Bronchial epithelial cell (primary cell): Measurements from ENCODE around the gene TNFSF11. TPM values are rescaled to one million over a fixed set of nuclear protein-coding genes. Genes with fewer than 3 reads are reported as not detected.

ENCODE experiments used
- DNase-seq: peaks from one replicate; pipeline ENCODE4 v3.0.0-alpha.2; 2010; ENCODE audit warnings: low read depth
- FAIRE-seq: peaks from 2 replicates; lab custom pipeline; 2011; peaks lifted over from hg19 to GRCh38; lab: Jason Lieb, UNC
- H3K27me3 ChIP-seq: 2 replicates; pipeline ENCODE4 v1.5.1; 2011; ENCODE audit warnings: low read length; ENCODE audit not compliant: control insufficient read depth, insufficient read depth
- H3K36me3 ChIP-seq: 2 replicates; pipeline ENCODE4 v1.5.1; 2011; ENCODE audit warnings: low read length; ENCODE audit not compliant: control insufficient read depth, insufficient read depth
- H3K4me3 ChIP-seq: 2 replicates; pipeline ENCODE4 v1.5.1; 2011; ENCODE audit warnings: mild to moderate bottlenecking, low read depth, low read length, control low read depth
- total RNA-seq: library from RNA; depleted of rRNA; stranded (reverse); fragments of >200 nt; gene quantifications from 2 replicates; pipeline ENCODE4 v1.2.1, GENCODE V29; 2014
- TF ChIP-seq, protein P1 (sequence below): IDR thresholded peaks from 2 replicates; pipeline ENCODE4 v1.5.1; 2011; ENCODE audit warnings: mild to moderate bottlenecking, moderate library complexity, low read length, control low read depth, inconsistent platforms; ENCODE audit not compliant: insufficient read depth, severe bottlenecking

TNFSF11 gene
- total RNA-seq, 1 donor from 2014 or later, result under 0.01 TPM

DNA sequence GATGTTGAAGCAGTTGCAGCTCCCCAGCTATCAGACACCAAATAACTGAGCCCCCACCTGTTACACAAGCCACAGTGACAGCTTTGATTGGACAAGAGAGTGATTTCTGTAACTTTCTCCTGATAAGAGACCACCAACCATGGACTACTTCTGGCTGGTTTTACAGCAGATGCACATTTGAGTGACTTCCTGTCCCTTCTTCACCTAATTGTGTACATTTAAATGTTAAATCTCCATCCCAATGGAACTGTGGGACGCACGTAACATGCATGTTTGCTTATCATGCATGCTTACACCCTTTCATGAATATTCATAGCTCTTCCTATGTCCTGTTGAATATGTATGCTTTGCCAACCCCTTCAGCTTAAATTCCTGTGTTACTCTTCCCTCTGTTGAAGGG, 6.0 kb upstream of the TNFSF11 start:
- FAIRE-seq (no peak), DNase-seq (no peak)
- H3K27me3 ChIP-seq, result no peaks in the 10 kb centered on the region
- no peaks in the 10 kb centered on the region for H3K36me3 ChIP-seq
- TF ChIP-seq, protein P1, sequence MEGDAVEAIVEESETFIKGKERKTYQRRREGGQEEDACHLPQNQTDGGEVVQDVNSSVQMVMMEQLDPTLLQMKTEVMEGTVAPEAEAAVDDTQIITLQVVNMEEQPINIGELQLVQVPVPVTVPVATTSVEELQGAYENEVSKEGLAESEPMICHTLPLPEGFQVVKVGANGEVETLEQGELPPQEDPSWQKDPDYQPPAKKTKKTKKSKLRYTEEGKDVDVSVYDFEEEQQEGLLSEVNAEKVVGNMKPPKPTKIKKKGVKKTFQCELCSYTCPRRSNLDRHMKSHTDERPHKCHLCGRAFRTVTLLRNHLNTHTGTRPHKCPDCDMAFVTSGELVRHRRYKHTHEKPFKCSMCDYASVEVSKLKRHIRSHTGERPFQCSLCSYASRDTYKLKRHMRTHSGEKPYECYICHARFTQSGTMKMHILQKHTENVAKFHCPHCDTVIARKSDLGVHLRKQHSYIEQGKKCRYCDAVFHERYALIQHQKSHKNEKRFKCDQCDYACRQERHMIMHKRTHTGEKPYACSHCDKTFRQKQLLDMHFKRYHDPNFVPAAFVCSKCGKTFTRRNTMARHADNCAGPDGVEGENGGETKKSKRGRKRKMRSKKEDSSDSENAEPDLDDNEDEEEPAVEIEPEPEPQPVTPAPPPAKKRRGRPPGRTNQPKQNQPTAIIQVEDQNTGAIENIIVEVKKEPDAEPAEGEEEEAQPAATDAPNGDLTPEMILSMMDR, result no peak
- no peak overlapping the region for H3K4me3 ChIP-seq

DNA sequence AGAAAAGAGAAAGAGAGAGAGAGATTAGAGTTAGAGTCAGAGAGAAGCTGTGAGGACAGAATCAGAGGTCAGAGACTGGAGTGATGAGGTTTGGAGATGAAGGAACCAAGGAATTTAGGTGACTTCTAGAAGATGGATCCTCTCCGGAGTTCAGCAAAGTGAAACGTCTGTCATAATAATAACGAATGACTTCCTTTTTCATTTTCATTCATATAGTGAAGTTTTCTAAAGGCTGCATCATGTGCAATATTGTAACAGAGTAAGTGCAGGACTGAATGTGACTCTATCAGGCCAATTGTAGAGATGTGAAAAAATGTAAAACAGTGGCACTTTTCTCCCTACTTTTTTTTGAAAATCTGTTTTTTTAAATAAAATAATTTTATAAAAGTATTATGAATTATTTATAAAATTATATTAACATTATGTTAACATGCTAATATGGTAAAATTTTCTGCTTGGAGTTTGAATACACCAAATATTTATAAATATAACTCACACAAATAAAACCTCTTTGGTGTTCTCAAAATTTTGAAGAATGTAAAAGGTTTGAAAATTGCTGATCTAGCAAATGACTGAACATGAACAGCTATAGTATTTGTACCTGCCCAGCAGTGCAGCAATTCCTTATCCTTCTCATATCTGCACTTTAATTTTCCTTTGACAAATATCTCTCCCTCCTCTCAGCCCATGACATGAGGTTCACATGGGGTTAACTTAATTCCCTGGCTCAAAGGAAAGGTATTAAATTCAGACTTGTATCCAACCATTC, 4.2 kb upstream of the TNFSF11 start:
- no peak for FAIRE-seq
- Histone ChIP-seq H3K36me3 (no peaks in the 10 kb centered on the region), H3K27me3 (peaks cover 3% of the 10 kb centered on the region), H3K4me3 (no peak overlapping the region)
- TF ChIP-seq, protein P1, result no peak
- DNase-seq, result no peak

DNA sequence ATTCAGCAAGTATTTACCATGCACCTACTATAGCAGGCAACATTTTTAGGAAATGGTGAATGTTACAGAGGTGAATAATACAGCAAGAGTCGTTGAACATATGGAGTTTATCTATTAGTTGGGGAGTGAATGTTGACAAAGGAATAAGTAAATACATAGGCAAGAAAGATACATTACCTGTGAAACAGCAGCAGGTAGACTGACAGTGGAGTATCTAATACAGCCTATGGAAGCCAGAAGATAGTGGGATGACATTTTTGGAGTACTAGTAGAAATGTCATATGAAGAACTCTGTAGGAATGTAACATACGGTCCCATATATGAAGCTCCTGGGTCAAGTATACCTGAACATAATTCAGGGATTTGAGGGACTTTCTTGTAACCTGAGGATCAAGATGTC, 2.1 kb upstream of the TNFSF11 start:
- FAIRE-seq (no peak), DNase-seq (no peak)
- Histone ChIP-seq H3K4me3 (no peak overlapping the region), H3K36me3 (no peaks in the 10 kb centered on the region), H3K27me3 (peaks cover 14% of the 10 kb centered on the region)
- TF ChIP-seq, protein P1, result no peak

DNA sequence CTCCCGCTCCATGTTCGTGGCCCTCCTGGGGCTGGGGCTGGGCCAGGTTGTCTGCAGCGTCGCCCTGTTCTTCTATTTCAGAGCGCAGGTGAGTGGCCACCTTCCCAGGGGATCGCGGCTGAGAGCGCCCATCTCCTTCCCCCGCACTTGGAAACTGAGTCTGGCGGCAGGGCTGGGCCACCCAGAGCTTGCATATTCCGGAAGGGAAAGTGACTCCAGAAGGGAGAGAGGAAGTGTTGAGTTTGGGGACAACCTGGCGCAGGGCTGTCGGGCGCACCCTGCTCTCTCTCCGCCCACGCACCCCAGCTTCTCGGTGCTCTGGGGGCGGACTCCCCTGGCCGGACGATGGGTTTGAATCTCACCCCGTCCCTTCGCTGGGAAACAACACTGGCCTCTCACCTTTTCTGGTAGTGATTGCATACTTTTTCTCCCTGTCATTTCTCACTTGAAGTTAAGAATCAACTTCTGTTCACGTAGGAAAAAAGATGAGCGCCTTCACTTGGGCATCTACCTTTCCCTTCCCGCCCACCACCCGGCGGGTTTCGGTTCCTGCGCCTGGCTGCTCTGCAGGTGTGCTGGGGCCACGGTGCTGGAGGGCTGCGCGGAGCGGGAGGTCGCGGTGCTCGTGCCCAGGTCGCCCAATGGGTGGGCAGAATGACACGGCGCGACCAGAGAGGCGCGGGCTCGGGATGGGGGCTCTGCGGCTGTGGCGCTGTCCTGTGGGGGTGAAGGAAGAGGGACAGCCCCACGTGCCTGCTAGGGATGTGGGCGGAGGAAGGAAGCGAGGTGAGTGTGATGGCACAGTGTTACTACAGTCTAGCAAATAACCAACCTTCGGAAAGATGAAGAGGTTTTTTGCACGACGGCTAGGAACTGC, 721 bp downstream of the TNFSF11 start:
- no peaks in the 10 kb centered on the region for H3K36me3 ChIP-seq
- H3K4me3 ChIP-seq, result peak overlapping the region; percentile 40
- TF ChIP-seq, protein P1, result no peak
- peak; percentile 7 for DNase-seq
- H3K27me3 ChIP-seq, result peaks cover 14% of the 10 kb centered on the region
- no peak for FAIRE-seq

DNA sequence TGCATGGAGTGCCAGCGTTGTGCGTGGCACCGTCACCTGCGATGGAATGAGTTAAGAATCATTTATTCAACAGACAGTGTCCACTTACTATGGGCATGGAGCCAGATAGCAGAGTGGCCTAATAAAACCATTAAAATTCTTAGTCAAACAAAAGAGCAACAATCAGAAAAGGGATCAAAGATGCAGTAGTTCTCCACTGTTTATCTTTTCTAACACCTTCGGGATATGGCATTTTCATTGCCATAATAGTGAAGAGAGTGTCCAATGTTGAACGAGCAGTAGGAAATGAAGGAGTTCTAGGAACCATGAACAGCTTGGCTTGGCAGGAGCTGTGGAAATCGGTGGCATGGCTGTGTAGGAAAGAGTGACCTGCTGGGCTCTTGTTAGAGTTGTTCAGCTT, 2.0 kb downstream of the TNFSF11 start:
- TF ChIP-seq, protein P1, result no peak
- no peak overlapping the region for H3K4me3 ChIP-seq
- FAIRE-seq, result no peak
- H3K36me3 ChIP-seq, result no peaks in the 10 kb centered on the region
- no peak for DNase-seq
- H3K27me3 ChIP-seq, result peaks cover 14% of the 10 kb centered on the region
